ENCODE measurements around the gene SVOP. TPM values are rescaled to one million over a fixed set of nuclear protein-coding genes. Genes with fewer than 3 reads are reported as not detected.

The SVOP gene
- total RNA-seq, 6 experiments from 2014 or later: not detected

GRCh38 chr12:109065154-109065852, 44.4 kb upstream of the SVOP start:
- intact Hi-C loops (cut with DNase I): no loop called here
- H3K27ac ChIP-seq: peak overlapping the region in 2 of 3 donors; percentile 66 to 76
- no peaks in the 10 kb centered on the region for H3K27me3 ChIP-seq
- 27% methylated on average over 5 of the region's 5 CpGs for WGBS (ENCODE audit: insufficient coverage, low coverage, low lambda C conversion rate, missing lambda C conversion rate)
- H3K36me3 ChIP-seq: peaks cover 0 to 13% (median 7%) of the 10 kb centered on the region in 4 donors
- no peaks in the 10 kb centered on the region for H3K9me3 ChIP-seq
- H3K4me3 ChIP-seq: no peak overlapping the region
- H3K4me1 ChIP-seq: peaks cover 0 to 35% (median 5%) of the 10 kb centered on the region in 4 donors
- ATAC-seq (peak; percentile 91 to 98 (median 94)), DNase-seq (peak; percentile 74 to 87 (median 82))
- no peak for TF ChIP-seq CTCF (IDR thresholded peaks at IDR 0.05)
- no peak for TF ChIP-seq POLR2A (IDR thresholded peaks at IDR 0.05)

GRCh38 chr12:109064143-109064542, 43.3 kb upstream of the SVOP start:
- 63% methylated on average over 3 of the region's 3 CpGs for WGBS (ENCODE audit: insufficient coverage, low coverage, low lambda C conversion rate, missing lambda C conversion rate)
- Histone ChIP-seq H3K27me3 (no peaks in the 10 kb centered on the region), H3K27ac (peak overlapping the region in 2 of 3 donors; percentile 66 to 76), H3K9me3 (no peaks in the 10 kb centered on the region), H3K4me1 (peaks cover 0 to 41% (median 5%) of the 10 kb centered on the region in 4 donors), H3K36me3 (peaks cover 0 to 13% (median 9%) of the 10 kb centered on the region in 4 donors), H3K4me3 (no peak overlapping the region)
- intact Hi-C loops (cut with DNase I): no loop called here
- TF ChIP-seq CTCF (IDR thresholded peaks at IDR 0.05): no peak
- TF ChIP-seq POLR2A (IDR thresholded peaks at IDR 0.05): no peak
- DNase-seq: peak in 1 of 3 donors; percentile 61
- ATAC-seq: peak in 3 of 4 donors; percentile 15 to 67 (median 27)

- Histone ChIP-seq H3K4me3 (no peak overlapping the region), H3K27me3 (no peaks in the 10 kb centered on the region), H3K36me3 (peaks cover 0 to 8% (median 4%) of the 10 kb centered on the region in 4 donors), H3K9me3 (no peaks in the 10 kb centered on the region), H3K27ac (peak overlapping the region in 2 of 3 donors; percentile 30 to 56), H3K4me1 (peaks cover 0 to 48% (median 12%) of the 10 kb centered on the region in 4 donors)
- TF ChIP-seq CTCF (IDR thresholded peaks at IDR 0.05) (peak in 1 of 4 donors; percentile 14), POLR2A (IDR thresholded peaks at IDR 0.05) (no peak)
- 34% methylated on average over 6 of the region's 6 CpGs for WGBS (ENCODE audit: insufficient coverage, low coverage, low lambda C conversion rate, missing lambda C conversion rate)
- no peak for DNase-seq
- ATAC-seq: peak; percentile 65 to 84 (median 78)
- intact Hi-C loops (cut with DNase I): no loop called here
Measured at GRCh38 chr12:109058773-109059172, 37.9 kb upstream of the SVOP start.

GRCh38 chr12:109057376-109057775, 36.5 kb upstream of the SVOP start:
- DNase-seq (no peak), ATAC-seq (no peak)
- Histone ChIP-seq H3K27me3 (no peaks in the 10 kb centered on the region), H3K4me1 (peaks cover 0 to 43% (median 12%) of the 10 kb centered on the region in 4 donors), H3K4me3 (no peak overlapping the region), H3K27ac (peak overlapping the region in 1 of 3 donors; percentile 34), H3K9me3 (no peaks in the 10 kb centered on the region), H3K36me3 (peaks cover 0 to 8% (median 4%) of the 10 kb centered on the region in 4 donors)
- no peak for TF ChIP-seq POLR2A (IDR thresholded peaks at IDR 0.05)
- intact Hi-C loops (cut with DNase I): no loop called here
- WGBS (ENCODE audit: insufficient coverage, low coverage, low lambda C conversion rate, missing lambda C conversion rate): 100% methylated on average over 1 of the region's 1 CpG

- ATAC-seq: no peak
- Histone ChIP-seq H3K4me1 (peaks cover 0 to 46% (median 12%) of the 10 kb centered on the region in 4 donors), H3K27ac (peak overlapping the region in 1 of 3 donors; percentile 34), H3K36me3 (peaks cover 0 to 8% (median 4%) of the 10 kb centered on the region in 4 donors), H3K4me3 (no peak overlapping the region), H3K9me3 (no peaks in the 10 kb centered on the region), H3K27me3 (no peaks in the 10 kb centered on the region)
- TF ChIP-seq POLR2A (IDR thresholded peaks at IDR 0.05) (no peak), CTCF (IDR thresholded peaks at IDR 0.05) (no peak)
- intact Hi-C loops (cut with DNase I): no loop called here
- 49% methylated on average over 3 of the region's 3 CpGs for whole genome bisulfite sequencing (ENCODE audit: insufficient coverage, low coverage, low lambda C conversion rate, missing lambda C conversion rate)
- DNase-seq: no peak
Measured at GRCh38 chr12:109056891-109057290, 36.0 kb upstream of the SVOP start.
